ENCODE data around the gene GPC5. TPM values are rescaled to one million over a fixed set of nuclear protein-coding genes. Genes with fewer than 3 reads are reported as not detected.

Gene GPC5
- total and polyA plus RNA-seq, 7 donors, result 0.23 TPM; not detected in 6

DNA sequence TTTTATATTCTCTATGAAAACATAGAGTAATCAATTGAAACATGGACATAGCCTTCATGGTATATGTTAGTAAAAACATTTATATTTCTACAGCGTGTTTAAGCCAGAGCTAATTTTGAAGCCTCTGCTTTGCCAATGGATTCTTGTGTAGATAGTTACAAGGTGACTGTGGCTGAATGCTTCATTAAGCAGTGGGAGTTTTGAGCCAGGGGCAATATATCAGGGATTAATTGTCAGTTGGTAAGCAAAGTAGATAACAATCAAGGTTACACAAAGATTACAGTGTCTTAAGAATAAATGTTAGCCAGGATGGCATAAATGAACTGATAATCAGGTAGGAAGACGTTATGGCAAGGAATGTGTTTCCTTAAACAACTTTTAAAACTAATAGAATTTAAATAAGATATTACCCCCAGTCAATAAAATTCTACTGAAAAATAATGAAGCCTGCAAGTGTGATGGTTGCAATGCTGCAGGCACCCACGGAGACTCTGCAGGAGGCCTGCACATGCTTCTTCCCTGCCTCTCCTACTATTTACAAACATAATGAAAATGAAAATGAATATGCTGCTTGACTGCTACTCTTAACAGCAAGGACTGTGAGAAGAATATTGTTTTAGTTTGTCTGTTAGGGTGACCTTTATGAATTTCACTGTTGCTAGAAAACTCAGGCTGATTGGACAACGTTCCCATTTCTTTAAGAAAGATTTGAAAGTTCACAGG lies 588.5 kb downstream of the GPC5 start:
- no peaks in the 10 kb centered on the region for H3K4me1 ChIP-seq
- 69 to 74% (median 71%) methylated on average over 4 of the region's 4 CpGs for WGBS, 3 donors
- no peaks in the 10 kb centered on the region for H3K9me3 ChIP-seq
- H3K27ac ChIP-seq, result no peak overlapping the region
- no peaks in the 10 kb centered on the region for H3K36me3 ChIP-seq (ENCODE audit: insufficient read depth in 1 of 2, low read depth in 1 of 2)
- H3K27me3 ChIP-seq (ENCODE audit: insufficient read depth in 3 of 3, low read length in 2 of 3), result no peaks in the 10 kb centered on the region
- no peak for DNase-seq
- intact Hi-C loops (cut with DNase I), result no loop called here
- no peak for ATAC-seq
- TF ChIP-seq, protein P1, sequence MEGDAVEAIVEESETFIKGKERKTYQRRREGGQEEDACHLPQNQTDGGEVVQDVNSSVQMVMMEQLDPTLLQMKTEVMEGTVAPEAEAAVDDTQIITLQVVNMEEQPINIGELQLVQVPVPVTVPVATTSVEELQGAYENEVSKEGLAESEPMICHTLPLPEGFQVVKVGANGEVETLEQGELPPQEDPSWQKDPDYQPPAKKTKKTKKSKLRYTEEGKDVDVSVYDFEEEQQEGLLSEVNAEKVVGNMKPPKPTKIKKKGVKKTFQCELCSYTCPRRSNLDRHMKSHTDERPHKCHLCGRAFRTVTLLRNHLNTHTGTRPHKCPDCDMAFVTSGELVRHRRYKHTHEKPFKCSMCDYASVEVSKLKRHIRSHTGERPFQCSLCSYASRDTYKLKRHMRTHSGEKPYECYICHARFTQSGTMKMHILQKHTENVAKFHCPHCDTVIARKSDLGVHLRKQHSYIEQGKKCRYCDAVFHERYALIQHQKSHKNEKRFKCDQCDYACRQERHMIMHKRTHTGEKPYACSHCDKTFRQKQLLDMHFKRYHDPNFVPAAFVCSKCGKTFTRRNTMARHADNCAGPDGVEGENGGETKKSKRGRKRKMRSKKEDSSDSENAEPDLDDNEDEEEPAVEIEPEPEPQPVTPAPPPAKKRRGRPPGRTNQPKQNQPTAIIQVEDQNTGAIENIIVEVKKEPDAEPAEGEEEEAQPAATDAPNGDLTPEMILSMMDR (IDR thresholded peaks at IDR 0.05), result no peak
- H3K4me3 ChIP-seq, result no peak overlapping the region

DNA sequence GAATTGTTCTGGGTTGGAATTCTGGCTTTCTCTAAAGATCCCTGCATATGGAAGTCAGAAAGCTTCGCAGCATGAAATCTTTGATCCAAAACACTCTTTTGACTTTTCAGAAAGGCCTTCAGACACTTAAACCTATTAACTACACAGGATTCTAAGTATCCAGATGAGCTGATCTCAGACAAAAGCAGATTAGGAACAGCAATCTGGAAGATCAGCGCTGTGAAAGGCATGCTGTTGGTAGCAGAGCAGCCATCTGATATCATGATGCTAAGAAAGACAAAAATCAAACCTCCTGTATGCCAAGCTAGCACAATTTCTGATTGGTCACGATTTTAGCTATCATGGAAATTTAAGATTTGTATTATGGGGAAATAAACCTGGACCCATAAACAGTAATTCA lies 589.9 kb downstream of the GPC5 start:
- H3K4me1 ChIP-seq, result no peaks in the 10 kb centered on the region
- no peak for DNase-seq
- TF ChIP-seq, protein P1 (IDR thresholded peaks at IDR 0.05), result no peak
- intact Hi-C loops (cut with DNase I), result no loop called here
- no peaks in the 10 kb centered on the region for H3K27me3 ChIP-seq (ENCODE audit: insufficient read depth in 3 of 3, low read length in 2 of 3)
- ATAC-seq, result no peak
- H3K27ac ChIP-seq, result no peak overlapping the region
- no peaks in the 10 kb centered on the region for H3K36me3 ChIP-seq (ENCODE audit: insufficient read depth in 1 of 2, low read depth in 1 of 2)
- no peaks in the 10 kb centered on the region for H3K9me3 ChIP-seq
- WGBS, 3 donors, result 71 to 80% (median 73%) methylated on average over 3 of the region's 3 CpGs
- H3K4me3 ChIP-seq, result no peak overlapping the region

DNA sequence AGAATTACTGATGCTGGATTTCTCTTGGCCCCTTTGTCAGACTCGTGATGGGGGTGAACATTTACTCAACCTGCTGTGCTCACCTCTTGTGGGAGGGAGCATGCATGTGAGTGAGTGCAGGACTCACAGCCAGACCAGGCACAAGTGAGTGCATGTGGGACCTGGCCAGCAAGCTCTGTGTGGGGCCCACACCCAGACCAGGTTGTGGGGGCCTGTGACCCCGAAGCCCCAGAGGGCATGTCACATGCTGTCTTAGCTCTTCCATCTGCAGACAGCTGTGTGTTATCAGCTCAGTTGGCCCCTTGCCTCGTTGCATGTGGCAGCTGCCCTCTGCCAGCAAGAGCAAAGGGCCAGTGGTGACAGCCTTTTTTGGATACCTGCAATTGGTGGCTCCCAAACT lies 614.4 kb downstream of the GPC5 start:
- 55 to 69% (median 68%) methylated on average over 3 of the region's 3 CpGs for WGBS, 3 donors
- ATAC-seq, result no peak
- Histone ChIP-seq H3K36me3 (ENCODE audit: insufficient read depth in 1 of 2, low read depth in 1 of 2) (no peaks in the 10 kb centered on the region), H3K27me3 (ENCODE audit: insufficient read depth in 3 of 3, low read length in 2 of 3) (no peaks in the 10 kb centered on the region), H3K4me3 (no peak overlapping the region), H3K4me1 (no peaks in the 10 kb centered on the region), H3K27ac (no peak overlapping the region), H3K9me3 (no peaks in the 10 kb centered on the region)
- peak in 1 of 2 donors; percentile 8 for DNase-seq
- intact Hi-C loops (cut with DNase I), result no loop called here
- TF ChIP-seq, protein P1 (IDR thresholded peaks at IDR 0.05), result no peak

DNA sequence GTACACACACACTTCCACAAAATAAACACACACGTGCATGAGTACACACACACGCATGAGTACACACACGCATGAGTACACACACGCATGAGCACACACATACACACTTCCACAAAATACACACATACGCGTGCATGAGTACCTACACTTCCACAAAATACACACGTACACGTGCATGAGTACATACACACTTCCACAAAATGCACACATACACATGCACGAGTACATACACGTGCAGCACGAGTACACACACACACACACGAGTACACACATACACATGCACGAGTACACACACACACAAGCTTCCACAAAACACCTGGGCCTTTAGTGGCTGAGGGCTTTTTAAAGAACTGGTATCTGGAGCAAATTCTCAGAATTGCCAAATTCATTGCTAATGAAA lies 619.3 kb downstream of the GPC5 start:
- Histone ChIP-seq H3K36me3 (ENCODE audit: insufficient read depth in 1 of 2, low read depth in 1 of 2) (no peaks in the 10 kb centered on the region), H3K27me3 (ENCODE audit: insufficient read depth in 3 of 3, low read length in 2 of 3) (no peaks in the 10 kb centered on the region), H3K27ac (no peak overlapping the region), H3K4me3 (no peak overlapping the region), H3K9me3 (no peaks in the 10 kb centered on the region), H3K4me1 (no peaks in the 10 kb centered on the region)
- TF ChIP-seq, protein P1 (IDR thresholded peaks at IDR 0.05), result no peak
- no peak for ATAC-seq
- WGBS, 3 donors, result 92 to 94% (median 93%) methylated on average over 13 of the region's 13 CpGs
- intact Hi-C loops (cut with DNase I), result no loop called here
- DNase-seq, result no peak

DNA sequence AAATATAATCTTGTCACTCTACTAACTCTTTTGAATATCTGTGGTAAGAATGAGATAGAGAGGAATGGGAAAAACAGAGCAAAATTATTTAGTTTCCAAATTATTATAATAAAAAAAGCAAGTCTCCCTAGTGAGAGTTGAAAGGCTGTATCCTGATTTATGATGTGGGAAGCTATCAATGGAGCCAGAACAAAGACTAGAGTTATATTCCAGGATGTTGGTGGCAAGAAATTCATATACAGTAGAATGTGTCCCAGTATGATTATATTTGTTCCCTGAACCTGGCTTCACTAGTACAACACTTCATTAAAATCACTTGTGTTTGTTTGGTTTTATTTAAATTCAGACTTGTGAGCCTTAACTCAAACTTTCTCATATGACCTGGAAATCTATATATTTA lies 630.3 kb downstream of the GPC5 start:
- ATAC-seq (no peak), DNase-seq (no peak)
- intact Hi-C loops (cut with DNase I), result no loop called here
- H3K27me3 ChIP-seq (ENCODE audit: insufficient read depth in 3 of 3, low read length in 2 of 3), result no peaks in the 10 kb centered on the region
- H3K27ac ChIP-seq, result no peak overlapping the region
- no peaks in the 10 kb centered on the region for H3K9me3 ChIP-seq
- no peak overlapping the region for H3K4me3 ChIP-seq
- TF ChIP-seq, protein P1 (IDR thresholded peaks at IDR 0.05), result no peak
- H3K4me1 ChIP-seq, result no peaks in the 10 kb centered on the region
- no peaks in the 10 kb centered on the region for H3K36me3 ChIP-seq (ENCODE audit: insufficient read depth in 1 of 2, low read depth in 1 of 2)
